ENCODE data around the gene HPCAL4. TPM values are rescaled to one million over a fixed set of nuclear protein-coding genes. Genes with fewer than 3 reads are reported as not detected.

The HPCAL4 gene
- total and polyA plus RNA-seq, 9 of the 15 experiments (the other 6 are each of a cell fraction or from before 2014, with no cell fraction given) = 0.01 to 0.04 (median 0.04) TPM; not detected in 4

DNA sequence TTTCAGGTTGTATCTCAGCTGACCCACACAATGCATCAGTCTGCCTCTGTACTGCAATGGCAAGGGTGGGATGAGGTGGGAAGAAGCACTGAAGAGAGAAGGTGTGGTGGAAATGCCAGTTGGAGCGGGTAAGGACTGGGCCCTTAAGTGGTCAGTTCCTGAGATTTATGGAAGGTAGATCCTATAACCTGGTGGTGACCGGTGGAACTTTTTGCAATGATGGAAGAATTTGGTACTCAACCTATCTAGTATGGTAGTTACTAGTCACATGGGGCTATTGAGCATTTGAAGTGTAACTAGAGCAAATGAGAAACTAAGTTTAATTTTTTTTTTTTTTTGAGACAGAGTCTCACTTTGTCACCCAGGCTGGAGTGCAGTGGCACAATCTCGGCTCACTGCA lies 8.2 kb upstream of the HPCAL4 start (continued):
- no peak for TF ChIP-seq NELFE (IDR thresholded peaks at IDR 0.05; ENCODE audit: insufficient read depth, insufficient read length)
- TF ChIP-seq MTA2 (IDR thresholded peaks at IDR 0.05; ENCODE audit: low read depth) = no peak

DNA sequence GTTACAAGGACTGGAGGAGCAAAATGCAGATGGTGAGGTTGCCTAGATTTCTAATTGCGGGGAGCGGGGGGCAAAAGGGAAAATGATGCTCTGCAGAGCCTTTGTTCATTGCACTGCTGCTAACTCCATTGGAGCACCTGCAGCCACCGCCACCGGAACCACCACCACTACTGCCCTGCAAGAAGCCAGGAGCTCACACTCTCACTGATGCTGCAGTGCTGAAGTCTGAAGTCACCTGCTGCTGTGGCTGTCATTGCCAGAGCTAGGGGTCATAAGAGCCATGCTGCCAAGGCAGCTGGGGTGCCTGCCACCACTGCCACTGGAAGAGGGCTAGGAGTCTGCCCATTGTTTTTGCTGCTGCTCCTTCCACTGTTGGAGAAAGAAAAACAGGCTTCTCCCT lies 7.3 kb upstream of the HPCAL4 start:
- in situ Hi-C loops (cut with MboI) (no loop called here), intact Hi-C loops (cut with micrococcal nuclease) (no loop called here)
- DNase-seq (ENCODE audit: extremely low read depth in 1 of 4, low spot score in 3 of 4) (no peak), ATAC-seq (no peak), FAIRE-seq (no peak)
- H3K4me2 ChIP-seq (ENCODE audit: insufficient read depth, low read length) = no peak overlapping the region
- BruUV-seq (replicated peaks) = no TSS peak
- peaks cover 17 to 26% of the 10 kb centered on the region in 2 experiments for H3K27me3 ChIP-seq (ENCODE audit: control insufficient read depth in 2 of 2, insufficient read depth in 2 of 2, low read length in 2 of 2)
- no peaks in the 10 kb centered on the region for H3K79me2 ChIP-seq (ENCODE audit: control insufficient read depth, insufficient read depth, low read length)
- no peak overlapping the region for H3K4me3 ChIP-seq
- no peak overlapping the region for H2AFZ ChIP-seq (ENCODE audit: low read depth, low read length)
- TF ChIP-seq NBN (IDR thresholded peaks at IDR 0.05; ENCODE audit: low read depth) = no peak
- no peak for TF ChIP-seq NCOA1 (IDR thresholded peaks at IDR 0.05; ENCODE audit: low read depth)
- TF ChIP-seq, protein P1, sequence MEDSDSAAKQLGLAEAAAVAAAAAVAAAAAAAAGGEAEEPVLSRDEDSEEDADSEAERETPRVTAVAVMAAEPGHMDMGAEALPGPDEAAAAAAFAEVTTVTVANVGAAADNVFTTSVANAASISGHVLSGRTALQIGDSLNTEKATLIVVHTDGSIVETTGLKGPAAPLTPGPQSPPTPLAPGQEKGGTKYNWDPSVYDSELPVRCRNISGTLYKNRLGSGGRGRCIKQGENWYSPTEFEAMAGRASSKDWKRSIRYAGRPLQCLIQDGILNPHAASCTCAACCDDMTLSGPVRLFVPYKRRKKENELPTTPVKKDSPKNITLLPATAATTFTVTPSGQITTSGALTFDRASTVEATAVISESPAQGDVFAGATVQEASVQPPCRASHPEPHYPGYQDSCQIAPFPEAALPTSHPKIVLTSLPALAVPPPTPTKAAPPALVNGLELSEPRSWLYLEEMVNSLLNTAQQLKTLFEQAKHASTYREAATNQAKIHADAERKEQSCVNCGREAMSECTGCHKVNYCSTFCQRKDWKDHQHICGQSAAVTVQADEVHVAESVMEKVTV (CRISPR knock-in tag; IDR thresholded peaks at IDR 0.05) = no peak
- no peak for TF ChIP-seq NR2F6 (CRISPR knock-in tag; IDR thresholded peaks at IDR 0.05)
- TF ChIP-seq KDM5B (IDR thresholded peaks at IDR 0.05; ENCODE audit: insufficient replicate concordance, low read depth, low read length) = no peak
- TF ChIP-seq, protein P2, sequence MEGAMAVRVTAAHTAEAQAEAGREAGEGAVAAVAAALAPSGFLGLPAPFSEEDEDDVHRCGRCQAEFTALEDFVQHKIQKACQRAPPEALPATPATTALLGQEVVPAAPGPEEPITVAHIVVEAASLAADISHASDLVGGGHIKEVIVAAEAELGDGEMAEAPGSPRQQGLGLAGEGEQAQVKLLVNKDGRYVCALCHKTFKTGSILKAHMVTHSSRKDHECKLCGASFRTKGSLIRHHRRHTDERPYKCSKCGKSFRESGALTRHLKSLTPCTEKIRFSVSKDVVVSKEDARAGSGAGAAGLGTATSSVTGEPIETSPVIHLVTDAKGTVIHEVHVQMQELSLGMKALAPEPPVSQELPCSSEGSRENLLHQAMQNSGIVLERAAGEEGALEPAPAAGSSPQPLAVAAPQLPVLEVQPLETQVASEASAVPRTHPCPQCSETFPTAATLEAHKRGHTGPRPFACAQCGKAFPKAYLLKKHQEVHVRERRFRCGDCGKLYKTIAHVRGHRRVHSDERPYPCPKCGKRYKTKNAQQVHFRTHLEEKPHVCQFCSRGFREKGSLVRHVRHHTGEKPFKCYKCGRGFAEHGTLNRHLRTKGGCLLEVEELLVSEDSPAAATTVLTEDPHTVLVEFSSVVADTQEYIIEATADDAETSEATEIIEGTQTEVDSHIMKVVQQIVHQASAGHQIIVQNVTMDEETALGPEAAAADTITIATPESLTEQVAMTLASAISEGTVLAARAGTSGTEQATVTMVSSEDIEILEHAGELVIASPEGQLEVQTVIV (CRISPR knock-in tag; IDR thresholded peaks at IDR 0.05; ENCODE audit: borderline replicate concordance) = no peak
- H3K36me3 ChIP-seq (ENCODE audit: control insufficient read depth, insufficient read depth, low read length) = no peaks in the 10 kb centered on the region
- ChIA-PET CTCF (ENCODE audit: low intra/inter-chr PET ratio) (no interaction called here), POLR2A (interaction anchor here (0.8 to 4.3 kb wide), 2 partner anchors 13 to 26 kb away, joined by 3 to 25 read pairs; no protein-coding TSS in a partner anchor)
- no peaks in the 10 kb centered on the region for H3K9me1 ChIP-seq (ENCODE audit: control insufficient read depth, insufficient read depth, low read length)
- H3K9ac ChIP-seq (ENCODE audit: insufficient read depth in 1 of 2, low read depth in 2 of 2, low read length in 2 of 2) = no peak overlapping the region
- H3K9me3 ChIP-seq (replicated peaks; ENCODE audit: control insufficient read depth, insufficient read depth, low read depth, low read length) = no peaks in the 10 kb centered on the region
- 0% methylated on average over 4 of the region's 4 CpGs for WGBS (ENCODE audit: insufficient coverage, low coverage, missing lambda C conversion rate)
- no peaks in the 10 kb centered on the region for H4K20me1 ChIP-seq (replicated peaks; ENCODE audit: control insufficient read depth, insufficient read depth, low read length)
- H3K27ac ChIP-seq (ENCODE audit: extremely low read depth, low read depth, low read length) = no peak overlapping the region
- H3K4me1 ChIP-seq (replicated peaks in 1 of 2; ENCODE audit: control insufficient read depth in 2 of 2, insufficient read depth in 2 of 2, low read length in 2 of 2) = peaks cover 5 to 12% of the 10 kb centered on the region in 2 experiments; a peak in 3 of 5 replicates
